GM12801 (cell line): ENCODE results near the gene BGN.

Experiments used
- CTCF ChIP-seq: IDR thresholded peaks from one replicate; pipeline ENCODE4 v1.5.1; 2011; ENCODE audit warnings: control low read depth; ENCODE audit not compliant: insufficient read length; ENCODE audit errors: extremely low read depth

BGN gene

GRCh38 chrX:153456704-153457103 is 38.1 kb upstream of the BGN start:
- TF ChIP-seq CTCF, result no peak

- TF ChIP-seq CTCF, result no peak
These were observed 37.5 kb upstream of the BGN start for GRCh38 chrX:153457136-153457825.

- TF ChIP-seq CTCF, result no peak
These were observed 36.8 kb upstream of the BGN start for GRCh38 chrX:153457827-153458466.

GRCh38 chrX:153458476-153458875 is 36.3 kb upstream of the BGN start:
- no peak for TF ChIP-seq CTCF

- TF ChIP-seq CTCF, result no peak
These were observed 34.8 kb upstream of the BGN start for GRCh38 chrX:153459986-153460385.

GRCh38 chrX:153460826-153461225 is 34.0 kb upstream of the BGN start:
- TF ChIP-seq CTCF, result no peak

GRCh38 chrX:153462291-153462690 is 32.5 kb upstream of the BGN start:
- no peak for TF ChIP-seq CTCF
